Measurements from ENCODE around the gene LITAF. TPM values are rescaled to one million over a fixed set of nuclear protein-coding genes. Genes with fewer than 3 reads are reported as not detected.

The LITAF gene
- total and polyA plus RNA-seq, 2 of the 4 experiments (the other 2 are of a cell fraction) = 113 to 206 TPM

DNA sequence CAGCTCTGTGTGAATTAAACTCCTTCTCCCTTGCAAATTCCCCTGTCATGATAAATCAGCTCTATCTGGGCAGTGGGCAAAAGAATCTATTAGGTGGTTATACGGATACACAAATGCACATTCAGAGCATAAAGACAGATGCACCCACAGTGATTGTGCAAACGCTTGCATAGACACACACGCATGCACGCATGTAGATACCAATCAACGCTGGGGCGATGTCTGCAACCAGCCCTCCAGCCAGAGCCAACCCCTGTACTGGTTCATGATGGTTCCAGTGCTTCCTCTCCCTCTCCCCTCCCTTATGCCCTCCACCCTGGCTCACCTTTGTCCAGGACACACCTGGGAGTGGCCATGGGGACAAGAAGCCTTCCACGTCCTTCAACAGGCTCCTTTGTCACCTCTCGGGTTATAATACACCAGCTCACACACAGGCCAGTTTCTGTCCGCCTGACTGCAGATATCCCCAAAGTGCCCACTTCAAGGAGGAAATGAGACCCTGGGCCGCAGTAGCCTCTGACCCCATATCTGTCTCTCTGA, 48.5 kb upstream of the LITAF start:
- Histone ChIP-seq H2AK9ac (replicated peaks; ENCODE audit: low read depth, low read length, poor library complexity) (peak overlapping the region; percentile 0), H3K36me3 (ENCODE audit: control insufficient read depth, insufficient read depth, low read length) (no peaks in the 10 kb centered on the region), H4K5ac (ENCODE audit: low read depth, low read length) (0 out of 2 replicates have a peak overlapping the region, but pooled peaks have one; percentile 32), H3K4ac (ENCODE audit: low read depth, low read length) (peak overlapping the region; percentile 11; the same call in 1 of the 2 replicates), H2BK5ac (ENCODE audit: low read depth, low read length, poor library complexity, severe bottlenecking) (no peak overlapping the region), H3K4me2 (ENCODE audit: low read depth, low read length) (no peak overlapping the region), H4K91ac (ENCODE audit: insufficient read depth, low read depth, low read length) (peak overlapping the region; percentile 55), H2AFZ (replicated peaks; ENCODE audit: low read length, poor library complexity) (no peak overlapping the region), H4K20me1 (ENCODE audit: insufficient read depth, low read length) (no peaks in the 10 kb centered on the region), H3K23ac (ENCODE audit: low read depth, low read length) (no peak overlapping the region), H3K18ac (ENCODE audit: low read depth, low read length) (0 out of 2 replicates have a peak overlapping the region, but pooled peaks have one; percentile 35), H3K27ac (ENCODE audit: insufficient read depth, low read length) (no peak overlapping the region), H3K27me3 (ENCODE audit: control insufficient read depth, insufficient read depth, low read length) (no peaks in the 10 kb centered on the region), H3K4me1 (ENCODE audit: control insufficient read depth, insufficient read depth, low read length) (peaks cover 27% of the 10 kb centered on the region), H2AK5ac (ENCODE audit: low read depth, low read length) (peak overlapping the region; percentile 42; the same call in 1 of the 2 replicates), H3K9me1 (ENCODE audit: insufficient read depth, low read length) (peaks cover 16% of the 10 kb centered on the region), H3K79me1 (ENCODE audit: low read depth in 1 of 2, low read length in 2 of 2) (no peaks in the 10 kb centered on the region; a peak in 1 of 4 replicates), H4K8ac (ENCODE audit: low read depth in 2 of 2, low read length in 2 of 2) (no peak overlapping the region), H3K9me3 (ENCODE audit: control insufficient read depth, insufficient read depth, low read length) (no peaks in the 10 kb centered on the region), H2BK120ac (ENCODE audit: low read depth, low read length) (peak overlapping the region; percentile 28), H3K4me3 (ENCODE audit: insufficient read depth, low read depth, low read length) (no peak overlapping the region), H3K56ac (ENCODE audit: extremely low read depth, insufficient read depth, low read length) (no peak overlapping the region), H3K9ac (ENCODE audit: low read depth, low read length) (no peak overlapping the region), H2BK15ac (ENCODE audit: low read depth, low read length) (peak overlapping the region; percentile 77; the same call in 2 of the 3 replicates), H2BK20ac (ENCODE audit: low read depth, low read length) (peak overlapping the region; percentile 26), H3K14ac (replicated peaks; ENCODE audit: low read depth, low read length) (0 out of 2 replicates have a peak overlapping the region, but pooled peaks have one; percentile 7)
- TF ChIP-seq MAFK (IDR thresholded peaks at IDR 0.05; ENCODE audit: low read depth, low read length) (no peak), USF2 (IDR thresholded peaks at IDR 0.05; ENCODE audit: low read depth, low read length) (no peak), MAZ (IDR thresholded peaks at IDR 0.05; ENCODE audit: borderline replicate concordance, low read depth, low read length) (no peak), CTCF (conservative IDR thresholded peaks at IDR 0.05; ENCODE audit: low read depth, low read length) (no peak), RAD21 (IDR thresholded peaks at IDR 0.05; ENCODE audit: low read length) (no peak), POLR2A (IDR thresholded peaks at IDR 0.05; ENCODE audit: low read depth, low read length) (no peak), BHLHE40 (IDR thresholded peaks at IDR 0.05; ENCODE audit: low read depth, low read length) (no peak), RFX5 (IDR thresholded peaks at IDR 0.05; ENCODE audit: low read depth, low read length) (no peak), RCOR1 (IDR thresholded peaks at IDR 0.05; ENCODE audit: insufficient replicate concordance, low read length) (no peak), NFE2L2 (IDR thresholded peaks at IDR 0.05; ENCODE audit: low read depth, low read length) (no peak), CHD1 (IDR thresholded peaks at IDR 0.05; ENCODE audit: low read depth, low read length) (no peak)
- TF ChIP-seq, protein P1, sequence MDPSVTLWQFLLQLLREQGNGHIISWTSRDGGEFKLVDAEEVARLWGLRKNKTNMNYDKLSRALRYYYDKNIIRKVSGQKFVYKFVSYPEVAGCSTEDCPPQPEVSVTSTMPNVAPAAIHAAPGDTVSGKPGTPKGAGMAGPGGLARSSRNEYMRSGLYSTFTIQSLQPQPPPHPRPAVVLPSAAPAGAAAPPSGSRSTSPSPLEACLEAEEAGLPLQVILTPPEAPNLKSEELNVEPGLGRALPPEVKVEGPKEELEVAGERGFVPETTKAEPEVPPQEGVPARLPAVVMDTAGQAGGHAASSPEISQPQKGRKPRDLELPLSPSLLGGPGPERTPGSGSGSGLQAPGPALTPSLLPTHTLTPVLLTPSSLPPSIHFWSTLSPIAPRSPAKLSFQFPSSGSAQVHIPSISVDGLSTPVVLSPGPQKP (IDR thresholded peaks at IDR 0.05; ENCODE audit: borderline replicate concordance, low read depth, low read length) = no peak
- WGBS, 2 experiments (ENCODE audit: extremely low coverage in 2 of 2, insufficient read length in 1 of 2) = 97% methylated on average over 7 of the region's 10 CpGs; no CpG with 5 or more reads in 1 of the 2 experiments
- CTCF ChIA-PET = interaction anchor here (0.6 to 0.7 kb wide), 2 partner anchors 103 to 239 kb away, joined by 3 read pairs; no protein-coding TSS in a partner anchor
- intact Hi-C loops (cut with micrococcal nuclease) = no loop called here
- BruUV-seq (replicated peaks) = no TSS peak
- in situ Hi-C loops (cut with MboI; ENCODE audit: low sequenced_read_pairs) = no loop called here
- DNase-seq (no peak), ATAC-seq (ENCODE audit: low read depth) (no peak)
- dilution Hi-C loops (cut with HindIII; ENCODE audit: low sequenced_read_pairs, unreplicated experiment) = no loop called here
- POLR2A ChIA-PET (ENCODE audit: unreplicated experiment) = no interaction called here
